Upper lobe of left lung (tissue), 6 donors: Measurements from ENCODE around the gene GLRX. TPM values are rescaled to one million over a fixed set of nuclear protein-coding genes. Genes with fewer than 3 reads are reported as not detected.
"Not testable (repeated sequence)": the region's sequence is repeated elsewhere in the genome, so short reads cannot be mapped to it uniquely, and the experiment has no call there.

Source experiments
- ATAC-seq, 2 donors: fragments of 200-7000 bp; cut with Tn5 transposase; one replicate each; pipeline ENCODE4 v1.9.1; 2022; ENCODE audit warnings: mild to moderate bottlenecking in 2 of 2, moderate library complexity in 2 of 2; ENCODE audit not compliant: low FRiP score in 2 of 2
- DNase-seq, 2 donors: peaks; one replicate each; pipeline ENCODE4 v3.0.0-alpha.2; 2019 to 2020
- H3K27ac ChIP-seq, 4 donors: fragments of 200-600 bp; sonication (generic); one replicate each; pipeline ENCODE4 v1.5.1; 2016 to 2019
- H3K27me3 ChIP-seq, 4 donors: fragments of 200-600 bp; sonication (generic); one replicate each; pipeline ENCODE4 v1.5.1; 2017 to 2019
- H3K36me3 ChIP-seq, 4 donors: fragments of 200-600 bp; sonication (generic); one replicate each; pipeline ENCODE4 v1.5.1; 2016 to 2019
- H3K4me1 ChIP-seq, 4 donors: fragments of 200-600 bp; sonication (generic); one replicate each; pipeline ENCODE4 v1.5.1; 2018 to 2019
- H3K4me3 ChIP-seq, 4 donors: fragments of 200-600 bp; sonication (generic); one replicate each; pipeline ENCODE4 v1.5.1; 2017 to 2019; ENCODE audit warnings: mild to moderate bottlenecking in 2 of 4, moderate library complexity in 1 of 4
- H3K9me3 ChIP-seq, 4 donors: fragments of 200-600 bp; sonication (generic); one replicate each; pipeline ENCODE4 v1.5.1; 2018 to 2019
- EP300 ChIP-seq, 4 donors: sonication (generic); formaldehyde crosslinking; IDR thresholded peaks; one replicate each; pipeline ENCODE4 v1.5.1; 2017; ENCODE audit warnings: antibody characterized with exemption in 4 of 4, control low read depth in 2 of 4
- POLR2A ChIP-seq, 4 donors: fragments of 450-650 bp; IDR thresholded peaks; one replicate each; pipeline ENCODE4 v1.5.1; 2016 to 2017; ENCODE audit warnings: antibody characterized with exemption in 4 of 4, mild to moderate bottlenecking in 2 of 4
- POLR2AphosphoS5 ChIP-seq, 2 donors: sonication (generic); formaldehyde crosslinking; IDR thresholded peaks; one replicate each; pipeline ENCODE4 v1.5.1; 2017; ENCODE audit warnings: antibody characterized with exemption in 2 of 2
- WGBS, 2 donors: methylation state at CpG; one replicate each; pipeline ENCODE4 v1.1.5; 2017 to 2018; 5-methylcytosine and 5-hydroxymethylcytosine counted together
- total RNA-seq, 6 donors: library from RNA; depleted of rRNA in 4 of 6; stranded (reverse); fragments of >200 nt in 4 of 6; gene quantifications; one replicate each; pipeline versions ENCODE4 v1.1.0 to v1.2.1, GENCODE V29; 2016 to 2021
- TF ChIP-seq, protein P1 (sequence below), 6 experiments: fragments of 450-650 bp in 4 of 6; fragments of 200-600 bp in 2 of 6; sonication (generic) in 2 of 6; IDR thresholded peaks; one replicate each; pipeline ENCODE4 v1.5.1; 2016 to 2019; ENCODE audit warnings: antibody characterized with exemption in 6 of 6
- donor health status: DM: no; HTN: no; CAD: no; lungs with moderate emphysema.
- donor health status: DM: no; HTN: yes; CAD: no; lungs with severe emphysema.

Gene GLRX, protein sequence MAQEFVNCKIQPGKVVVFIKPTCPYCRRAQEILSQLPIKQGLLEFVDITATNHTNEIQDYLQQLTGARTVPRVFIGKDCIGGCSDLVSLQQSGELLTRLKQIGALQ
- total RNA-seq: 10 to 100 TPM; 22.0 to 99.9 (median 78.5) TPM

- H3K27ac ChIP-seq: peak within 1 kb of the TSS; percentile 89 to 97 (median 94)
- peak; percentile 82 to 83 for ATAC-seq
- no peaks in the 10 kb centered on the region for H3K27me3 ChIP-seq
- TF ChIP-seq POLR2A (IDR thresholded peaks at IDR 0.05): peak in 3 of 4 donors; percentile 65 to 87 (median 66)
- TF ChIP-seq, protein P1, sequence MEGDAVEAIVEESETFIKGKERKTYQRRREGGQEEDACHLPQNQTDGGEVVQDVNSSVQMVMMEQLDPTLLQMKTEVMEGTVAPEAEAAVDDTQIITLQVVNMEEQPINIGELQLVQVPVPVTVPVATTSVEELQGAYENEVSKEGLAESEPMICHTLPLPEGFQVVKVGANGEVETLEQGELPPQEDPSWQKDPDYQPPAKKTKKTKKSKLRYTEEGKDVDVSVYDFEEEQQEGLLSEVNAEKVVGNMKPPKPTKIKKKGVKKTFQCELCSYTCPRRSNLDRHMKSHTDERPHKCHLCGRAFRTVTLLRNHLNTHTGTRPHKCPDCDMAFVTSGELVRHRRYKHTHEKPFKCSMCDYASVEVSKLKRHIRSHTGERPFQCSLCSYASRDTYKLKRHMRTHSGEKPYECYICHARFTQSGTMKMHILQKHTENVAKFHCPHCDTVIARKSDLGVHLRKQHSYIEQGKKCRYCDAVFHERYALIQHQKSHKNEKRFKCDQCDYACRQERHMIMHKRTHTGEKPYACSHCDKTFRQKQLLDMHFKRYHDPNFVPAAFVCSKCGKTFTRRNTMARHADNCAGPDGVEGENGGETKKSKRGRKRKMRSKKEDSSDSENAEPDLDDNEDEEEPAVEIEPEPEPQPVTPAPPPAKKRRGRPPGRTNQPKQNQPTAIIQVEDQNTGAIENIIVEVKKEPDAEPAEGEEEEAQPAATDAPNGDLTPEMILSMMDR (IDR thresholded peaks at IDR 0.05): peak in 1 of 6 experiments; percentile 14
- TF ChIP-seq POLR2AphosphoS5 (IDR thresholded peaks at IDR 0.05): peak; percentile 69 to 92
- TF ChIP-seq EP300 (IDR thresholded peaks at IDR 0.05): no peak
- peaks cover 51 to 81% (median 61%) of the 10 kb centered on the region in 4 donors for H3K4me1 ChIP-seq
- peaks cover 0 to under 1% (median 0%) of the 10 kb centered on the region in 4 donors for H3K36me3 ChIP-seq
- peak within 1 kb of the TSS; percentile 72 to 97 (median 74) for H3K4me3 ChIP-seq
- peak in 1 of 2 donors; percentile 88 for DNase-seq
- WGBS, 2 donors: 0% methylated on average over 1 to 8 of the region's 8 CpGs
- H3K9me3 ChIP-seq: no peaks in the 10 kb centered on the region
These were observed at the start of gene GLRX for GRCh38 chr5:95822542-95823181. Gene GLRX, minus strand, starts transcription at chr5:95822726. Its CDS starts 64 bp downstream, at chr5:95822662.

- DNase-seq (no peak), ATAC-seq (no peak)
- Histone ChIP-seq H3K4me1 (peaks cover 8 to 24% (median 15%) of the 10 kb centered on the region in 4 donors), H3K36me3 (no peaks in the 10 kb centered on the region), H3K27me3 (no peaks in the 10 kb centered on the region), H3K27ac (peak overlapping the region in 3 of 4 donors; percentile 28 to 75 (median 71)), H3K4me3 (no peak overlapping the region), H3K9me3 (no peaks in the 10 kb centered on the region)
- no peak for TF ChIP-seq POLR2A (IDR thresholded peaks at IDR 0.05)
- TF ChIP-seq, protein P1 (IDR thresholded peaks at IDR 0.05): no peak
- no peak for TF ChIP-seq POLR2AphosphoS5 (IDR thresholded peaks at IDR 0.05)
- no peak for TF ChIP-seq EP300 (IDR thresholded peaks at IDR 0.05)
- 71 to 86% methylated on average over 9 of the region's 9 CpGs for WGBS, 2 donors
These were observed 48.8 kb upstream of the GLRX start for GRCh38 chr5:95871146-95871806.

- 62 to 75% methylated on average over 1 of the region's 1 CpG for WGBS, 2 donors
- H3K4me1 ChIP-seq: peaks cover 8 to 24% (median 18%) of the 10 kb centered on the region in 4 donors
- ATAC-seq (peak; percentile 49 to 66), DNase-seq (no peak)
- H3K9me3 ChIP-seq: no peaks in the 10 kb centered on the region
- no peak overlapping the region for H3K4me3 ChIP-seq
- TF ChIP-seq POLR2AphosphoS5 (IDR thresholded peaks at IDR 0.05): no peak
- TF ChIP-seq, protein P1 (IDR thresholded peaks at IDR 0.05): no peak
- no peak for TF ChIP-seq EP300 (IDR thresholded peaks at IDR 0.05)
- no peak for TF ChIP-seq POLR2A (IDR thresholded peaks at IDR 0.05)
- no peaks in the 10 kb centered on the region for H3K27me3 ChIP-seq
- H3K27ac ChIP-seq: peak overlapping the region in 3 of 4 donors; percentile 28 to 75 (median 71)
- H3K36me3 ChIP-seq: no peaks in the 10 kb centered on the region
These were observed 47.7 kb upstream of the GLRX start for GRCh38 chr5:95870105-95870672.

GRCh38 chr5:95869173-95869855, 46.8 kb upstream of the GLRX start:
- not testable (repeated sequence) for DNase-seq, H3K36me3 ChIP-seq, H3K4me3 ChIP-seq, H3K9me3 ChIP-seq, H3K27me3 ChIP-seq
- WGBS, 2 donors: 46 to 57% methylated on average over 3 of the region's 3 CpGs
- H3K4me1 ChIP-seq: peaks cover 8 to 28% (median 19%) of the 10 kb centered on the region in 4 donors
- peak overlapping the region in 3 of 4 donors; percentile 28 to 75 (median 71) for H3K27ac ChIP-seq
- ATAC-seq: peak in 1 of 2 donors; percentile 48
